GM18517 (cell line): Measurements from ENCODE around the gene MAP3K13.
"Not testable (repeated sequence)": the region's sequence is repeated elsewhere in the genome, so short reads cannot be mapped to it uniquely, and the experiment has no call there.

Experiments
- ATAC-seq: cut with Tn5 transposase; IDR thresholded peaks from one replicate; pipeline ENCODE4 v1.9.1; 2021; ENCODE audit warnings: mild to moderate bottlenecking, moderate library complexity; ENCODE audit not compliant: unreplicated experiment

The MAP3K13 gene

GRCh38 chr3:185340751-185341150 is 22.2 kb upstream of the MAP3K13 start:
- no peak for ATAC-seq

DNA sequence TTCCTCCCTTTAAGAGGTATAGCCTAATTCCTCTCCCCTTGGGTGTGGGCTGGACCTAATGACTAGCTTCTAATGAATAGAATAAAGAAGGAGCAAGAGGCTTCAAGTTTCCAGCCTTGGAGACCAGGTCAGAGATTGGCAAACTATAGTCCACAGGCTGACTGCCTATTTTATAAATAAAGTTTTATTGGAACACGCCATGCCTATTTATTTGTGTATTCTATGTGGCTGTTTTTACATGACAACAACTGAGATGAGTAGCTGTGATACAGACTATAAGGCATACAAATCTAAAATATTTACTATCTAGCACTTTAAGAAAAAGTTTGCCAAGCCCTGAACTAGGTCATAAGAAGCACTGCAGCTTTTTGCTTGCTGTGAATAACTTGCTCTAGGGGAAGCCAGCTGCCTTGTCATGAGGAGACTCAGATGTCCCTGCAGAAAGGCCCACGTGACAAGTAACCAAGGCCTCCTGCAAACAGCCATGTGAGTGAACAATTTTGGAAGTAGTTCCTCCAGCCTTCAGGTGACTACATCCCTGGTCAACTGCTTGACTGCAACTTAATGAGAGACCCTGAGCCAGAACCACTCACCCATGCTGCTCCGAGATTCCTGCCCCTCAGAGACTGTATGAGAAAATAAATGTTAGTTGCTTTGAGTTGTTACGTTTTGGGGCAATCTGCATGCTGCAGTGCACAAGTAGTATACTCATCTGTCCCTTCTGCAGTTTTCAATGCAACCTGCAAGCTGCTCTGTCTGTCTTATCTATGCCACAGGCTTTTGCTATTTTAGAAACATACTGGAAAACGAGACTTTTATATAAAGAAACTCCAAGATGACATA is 21.1 kb upstream of the MAP3K13 start:
- no peak for ATAC-seq

DNA sequence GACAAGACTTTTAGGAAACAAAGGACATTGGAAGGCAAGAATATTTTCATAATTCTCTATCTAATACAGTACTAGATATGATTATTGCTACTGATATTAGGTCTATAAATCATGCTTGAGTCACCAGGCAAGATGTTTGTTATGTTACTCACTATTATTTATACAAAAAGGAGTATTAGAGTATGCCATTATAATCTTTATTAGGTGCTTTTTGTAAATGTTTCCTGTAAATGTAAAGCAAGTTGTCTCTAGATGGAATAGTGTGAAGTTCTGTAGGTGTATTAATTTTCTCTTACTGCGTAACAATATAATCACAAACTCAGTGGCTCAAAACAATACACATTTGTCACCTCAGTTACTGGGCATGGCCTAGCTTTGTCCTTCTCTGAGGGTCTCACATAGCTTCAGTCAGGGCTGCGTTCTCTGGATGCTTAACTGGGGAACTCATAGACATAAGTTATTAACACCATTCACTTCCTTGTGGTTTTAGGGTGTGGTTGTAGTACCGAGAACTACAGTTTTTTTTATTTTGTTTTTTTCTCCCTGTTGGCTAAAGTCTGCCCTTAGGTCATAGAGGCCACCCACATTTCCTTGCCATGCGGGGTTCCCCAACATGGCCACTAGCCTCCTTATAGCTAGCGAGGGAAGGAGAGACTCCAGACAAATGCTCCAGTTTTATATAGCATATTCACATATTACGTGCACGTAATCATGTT is 20.3 kb upstream of the MAP3K13 start:
- ATAC-seq, result no peak

DNA sequence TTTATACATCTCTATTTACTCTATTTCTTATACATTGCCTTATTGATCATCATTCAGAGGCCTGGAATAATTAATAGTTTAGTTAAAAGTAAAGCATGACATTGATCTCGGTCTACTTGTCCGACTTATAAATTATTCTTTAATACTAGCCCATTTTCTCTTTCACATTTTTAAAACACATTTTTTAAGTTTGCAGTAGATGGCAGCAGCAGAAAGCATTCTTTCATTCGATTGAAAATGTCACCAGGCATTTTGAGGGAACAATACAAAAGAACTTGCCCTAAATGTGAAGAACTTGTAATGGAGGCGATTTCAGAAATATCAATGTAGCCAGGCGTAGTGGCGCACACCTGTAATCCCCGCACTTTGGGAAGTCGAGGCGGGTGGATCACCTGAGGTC is 15.5 kb upstream of the MAP3K13 start:
- no peak for ATAC-seq

GRCh38 chr3:185350841-185351240 is 12.1 kb upstream of the MAP3K13 start:
- no peak for ATAC-seq

- no peak for ATAC-seq
These were observed 11.5 kb upstream of the MAP3K13 start for GRCh38 chr3:185351396-185351795.

DNA sequence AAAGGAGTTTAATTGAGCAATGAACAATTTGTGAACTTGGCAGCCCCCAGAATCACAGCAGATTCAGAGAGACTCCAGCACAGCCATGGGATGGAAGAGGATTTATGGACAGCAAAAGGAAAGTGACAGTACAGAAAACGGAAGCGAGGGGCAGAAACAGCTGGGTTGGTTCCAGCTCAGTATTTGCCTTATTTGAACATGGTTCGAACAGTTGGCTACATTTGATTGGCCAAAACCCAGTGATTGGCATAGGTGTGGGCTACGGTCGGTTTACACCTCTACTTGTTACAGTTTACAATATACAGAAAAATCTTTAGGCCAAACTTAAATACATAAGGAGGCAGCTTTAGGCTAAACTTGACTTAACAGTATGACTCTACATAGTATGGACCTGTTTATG is 9.7 kb upstream of the MAP3K13 start:
- no peak for ATAC-seq

- ATAC-seq, result peak; percentile 99
These were observed 8.9 kb upstream of the MAP3K13 start for GRCh38 chr3:185353823-185354614.

DNA sequence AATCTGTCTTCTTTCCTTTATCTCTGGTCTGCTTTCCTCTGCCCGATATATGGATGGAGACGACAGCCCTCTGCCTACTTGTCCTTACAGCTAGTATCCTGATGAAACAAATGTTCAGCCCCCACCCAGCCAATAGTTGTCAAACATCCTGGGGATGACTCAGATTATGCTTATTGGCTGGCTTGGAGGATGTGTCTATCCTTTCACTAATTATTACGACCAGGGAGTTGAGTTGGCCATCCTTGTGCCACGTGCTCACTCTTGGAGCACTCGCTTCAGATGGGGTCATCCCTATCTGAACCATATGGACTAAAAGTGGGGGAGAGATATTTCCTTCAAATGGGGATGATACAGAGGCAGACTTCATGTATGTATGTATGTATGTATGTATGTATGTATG is 6.4 kb upstream of the MAP3K13 start:
- ATAC-seq, result no peak

DNA sequence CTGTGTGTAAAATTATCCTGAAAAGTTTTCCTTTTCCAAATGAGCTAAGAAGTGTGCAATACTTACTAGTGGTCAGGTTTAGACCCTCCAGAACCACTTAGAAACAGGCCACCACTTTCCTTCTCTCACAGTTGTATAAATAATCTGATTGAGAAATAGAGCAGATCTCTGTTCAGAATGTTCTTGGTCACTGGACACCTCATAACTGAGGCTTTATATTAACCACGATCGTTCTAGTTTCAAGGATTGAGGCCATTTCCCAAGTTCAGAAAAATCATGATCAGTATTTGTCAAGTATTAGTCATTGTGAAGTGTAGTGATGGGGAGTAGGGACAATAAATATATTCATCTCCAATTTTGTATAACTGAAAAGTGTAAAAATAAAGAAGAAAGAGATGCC is 1.0 kb upstream of the MAP3K13 start:
- no peak for ATAC-seq

GRCh38 chr3:185363662-185364203 is 797 bp downstream of the MAP3K13 start:
- ATAC-seq, result peak; percentile 49

DNA sequence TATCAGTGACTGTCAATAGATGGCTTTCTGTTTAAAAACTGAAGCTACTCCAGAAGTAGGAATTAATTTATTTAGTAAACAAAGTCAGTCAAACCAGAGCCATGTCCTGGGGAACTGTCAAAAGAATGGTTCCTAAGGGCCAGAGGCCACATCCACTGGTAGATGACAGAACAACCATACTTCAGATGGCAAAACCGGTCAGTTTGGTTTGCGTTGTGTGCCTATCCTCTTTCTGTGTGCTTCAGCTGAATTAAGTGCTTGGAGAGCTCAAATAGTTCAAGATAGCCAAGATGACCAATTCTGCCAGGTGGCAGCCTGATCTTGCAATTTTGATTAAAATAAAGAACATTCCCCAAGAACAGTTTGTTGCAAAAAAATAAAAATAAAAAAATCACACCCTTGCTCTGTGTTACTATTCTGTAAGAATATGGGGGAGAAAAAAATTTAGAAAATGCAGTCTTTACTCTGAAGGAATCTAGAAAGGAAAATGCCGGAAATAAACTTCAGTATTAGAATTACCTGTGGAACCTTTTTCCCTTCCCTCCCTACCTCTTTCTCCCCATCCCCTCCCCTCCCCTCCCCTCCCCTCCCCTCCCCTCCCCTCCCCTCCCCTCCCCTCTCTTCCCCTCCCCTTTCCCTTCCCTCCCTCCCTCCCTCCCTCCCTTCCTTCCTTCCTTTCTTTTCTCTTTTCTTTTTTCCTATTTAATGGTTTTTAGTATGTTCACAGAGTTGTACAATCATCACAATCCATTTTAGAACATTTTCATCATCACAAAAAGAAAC is 2.5 kb downstream of the MAP3K13 start:
- ATAC-seq, result no peak

DNA sequence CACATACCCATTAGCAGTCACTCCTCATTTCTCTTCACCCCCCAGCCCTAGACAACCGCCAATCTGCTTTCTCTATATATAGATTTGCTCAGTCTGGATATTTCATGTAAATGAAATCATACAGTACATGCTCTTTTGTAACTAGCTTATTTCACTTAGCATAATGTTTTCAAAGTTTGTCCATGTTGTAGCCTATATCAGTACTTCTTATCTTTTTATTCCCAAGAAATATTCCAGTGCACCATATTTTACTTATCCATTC is 3.1 kb downstream of the MAP3K13 start:
- ATAC-seq, result no peak

GRCh38 chr3:185366913-185367312 is 4.0 kb downstream of the MAP3K13 start:
- ATAC-seq, result no peak

DNA sequence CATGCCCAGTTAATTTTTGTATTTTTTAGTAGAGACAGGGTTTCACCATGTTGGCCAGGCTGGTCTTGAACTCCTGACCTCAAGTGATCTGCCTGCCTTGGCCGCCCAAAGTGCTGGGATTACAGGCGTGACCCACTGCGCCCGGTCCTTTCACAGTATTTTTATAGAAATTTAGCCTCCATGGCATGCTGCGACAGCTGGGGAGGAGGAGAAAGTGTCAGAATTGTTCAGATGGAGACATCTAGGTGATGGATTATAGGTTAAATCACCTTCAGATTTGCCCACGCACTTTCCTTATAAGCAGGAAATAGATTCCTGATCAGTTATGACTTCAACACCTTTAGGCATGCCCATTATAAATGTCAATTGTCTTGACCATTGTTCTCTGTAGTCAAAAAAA is 7.4 kb downstream of the MAP3K13 start:
- not testable (repeated sequence) for ATAC-seq

GRCh38 chr3:185371306-185372074 is 8.6 kb downstream of the MAP3K13 start:
- no peak for ATAC-seq

DNA sequence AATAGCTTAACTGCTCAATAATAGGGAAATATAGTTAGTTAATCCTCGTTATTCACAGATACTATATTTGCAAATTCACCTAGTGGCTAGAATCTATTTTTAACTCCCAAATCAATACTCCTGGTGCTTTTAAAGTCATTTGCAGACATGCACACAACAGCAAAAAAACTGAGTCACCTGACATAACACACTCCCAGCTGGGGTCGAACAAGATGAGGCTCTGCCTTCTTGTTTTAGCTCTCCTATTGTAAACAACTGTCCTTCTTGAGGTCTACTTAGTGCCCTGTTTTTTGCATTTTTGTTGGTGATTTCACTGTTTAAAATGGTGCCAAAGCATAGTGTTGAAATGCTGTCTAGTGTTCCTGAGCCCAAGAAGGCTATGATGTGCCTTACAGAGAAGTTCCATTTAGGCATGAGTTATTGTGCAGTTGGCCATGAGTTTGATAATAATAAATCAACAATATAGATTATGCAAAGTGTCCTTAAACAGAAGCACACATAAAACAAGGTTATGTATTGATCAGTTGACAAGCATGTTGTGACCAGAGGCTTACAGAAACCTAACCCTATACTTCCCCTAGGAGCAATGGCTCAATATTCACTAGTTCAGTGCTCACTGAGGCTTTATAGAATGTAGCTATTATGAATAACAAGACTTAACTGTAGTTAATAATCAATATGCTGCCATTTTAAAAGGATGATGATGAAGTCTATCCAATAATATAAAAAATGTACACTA is 18.6 kb downstream of the MAP3K13 start:
- no peak for ATAC-seq

- no peak for ATAC-seq
These were observed 19.2 kb downstream of the MAP3K13 start for GRCh38 chr3:185382154-185382553.

DNA sequence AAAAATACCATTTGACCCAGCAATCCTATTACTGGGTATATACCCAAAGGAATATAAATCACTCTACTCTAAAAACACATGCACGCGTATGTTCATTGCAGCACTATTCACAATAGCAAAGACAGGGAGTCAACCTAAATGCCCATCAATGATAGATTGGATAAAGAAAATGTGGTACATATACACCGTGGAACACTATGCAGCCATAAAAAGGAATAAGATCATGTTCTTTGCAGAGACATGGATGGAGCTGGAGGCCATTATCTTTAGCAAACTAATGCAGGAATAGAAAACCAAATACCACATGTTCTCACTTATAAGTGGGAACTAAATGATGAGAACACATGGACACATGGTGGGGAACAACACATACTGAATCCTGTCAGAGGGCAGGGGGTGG is 23.6 kb downstream of the MAP3K13 start:
- ATAC-seq, result not testable (repeated sequence)
